Activated naive CD8-positive, alpha-beta T cell treated with anti-CD3 and anti-CD28 coated beads, Interleukin-2, amount 10 ng/mL, durations not matched to agents 7 days and 5 days (primary cell): ENCODE data around the gene ROR1. TPM values are rescaled to one million over a fixed set of nuclear protein-coding genes. Genes with fewer than 3 reads are reported as not detected.

Experiments
- ATAC-seq: fragments of 150-1000 bp; cut with Tn5 transposase; one replicate; pipeline ENCODE4 v1.10.0; 2021; ENCODE audit warnings: low read depth, moderate library complexity
- POLR2A ChIA-PET: fragments of 350-600 bp; sonication (Branson Sonifier 250); formaldehyde crosslinking; loops from one replicate; lab custom pipeline; 2021; ENCODE audit warnings: antibody characterized with exemption; lab: Charles Lee
- DNase-seq: peaks from one replicate; pipeline ENCODE4 v3.0.0; 2021
- H3K27ac Mint-ChIP-seq: one replicate; pipeline ENCODE4 v1.8.0; 2022; ENCODE audit warnings: mild to moderate bottlenecking, mixed read lengths
- H3K27me3 Mint-ChIP-seq: one replicate; pipeline ENCODE4 v1.8.0; 2022; ENCODE audit warnings: mild to moderate bottlenecking, moderate library complexity, mixed read lengths
- H3K36me3 Mint-ChIP-seq: one replicate; pipeline ENCODE4 v1.8.0; 2021; ENCODE audit warnings: mild to moderate bottlenecking, mixed read lengths
- H3K4me1 Mint-ChIP-seq: one replicate; pipeline ENCODE4 v1.8.0; 2021; ENCODE audit warnings: mixed read lengths
- H3K4me3 Mint-ChIP-seq: one replicate; pipeline ENCODE4 v1.8.0; 2022; ENCODE audit warnings: mild to moderate bottlenecking, moderate library complexity, mixed read lengths
- H3K9me3 Mint-ChIP-seq: one replicate; pipeline ENCODE4 v1.8.0; 2021; ENCODE audit warnings: mixed read lengths
- total RNA-seq, 2 experiments: library from RNA; stranded (reverse); gene quantifications; one replicate each; pipeline ENCODE4 v1.2.3, GENCODE V29; 2021

Gene ROR1
- total RNA-seq, 2 experiments from 2014 or later, result not detected

- no peak for DNase-seq
- H3K27ac Mint-ChIP-seq, result no peak overlapping the region
- H3K9me3 Mint-ChIP-seq, result no peaks in the 10 kb centered on the region
- H3K27me3 Mint-ChIP-seq, result peaks cover 9% of the 10 kb centered on the region
- ATAC-seq, result no peak
- H3K36me3 Mint-ChIP-seq, result no peaks in the 10 kb centered on the region
- no peak overlapping the region for H3K4me3 Mint-ChIP-seq
- no peaks in the 10 kb centered on the region for H3K4me1 Mint-ChIP-seq
- POLR2A ChIA-PET, result no interaction called here
Observed at GRCh38 chr1:63867429-63868176, 93.8 kb downstream of the ROR1 start.

GRCh38 chr1:63868268-63868781 lies 94.5 kb downstream of the ROR1 start:
- ATAC-seq, result no peak

GRCh38 chr1:63870152-63870551 lies 96.3 kb downstream of the ROR1 start:
- Mint-ChIP-seq H3K9me3 (no peaks in the 10 kb centered on the region), H3K36me3 (no peaks in the 10 kb centered on the region)
- no peak for ATAC-seq

More at GRCh38 chr1:63868268-63868781, 94.5 kb downstream of the ROR1 start:
- Mint-ChIP-seq H3K27ac (no peak overlapping the region), H3K9me3 (no peaks in the 10 kb centered on the region), H3K36me3 (no peaks in the 10 kb centered on the region), H3K4me3 (no peak overlapping the region), H3K4me1 (no peaks in the 10 kb centered on the region), H3K27me3 (peaks cover 13% of the 10 kb centered on the region)
- POLR2A ChIA-PET, result no interaction called here
- no peak for DNase-seq

GRCh38 chr1:63871463-63871862 lies 97.6 kb downstream of the ROR1 start:
- Mint-ChIP-seq H3K27me3 (peaks cover 10% of the 10 kb centered on the region), H3K27ac (no peak overlapping the region), H3K4me1 (no peaks in the 10 kb centered on the region), H3K4me3 (no peak overlapping the region), H3K9me3 (no peaks in the 10 kb centered on the region), H3K36me3 (no peaks in the 10 kb centered on the region)
- no peak for DNase-seq
- POLR2A ChIA-PET, result no interaction called here
- ATAC-seq, result no peak

More at GRCh38 chr1:63870152-63870551, 96.3 kb downstream of the ROR1 start:
- no peak overlapping the region for H3K27ac Mint-ChIP-seq
- peaks cover 14% of the 10 kb centered on the region for H3K27me3 Mint-ChIP-seq
- H3K4me3 Mint-ChIP-seq, result no peak overlapping the region
- H3K4me1 Mint-ChIP-seq, result no peaks in the 10 kb centered on the region
- no peak for DNase-seq
- POLR2A ChIA-PET, result no interaction called here

- Mint-ChIP-seq H3K27me3 (peaks cover 9% of the 10 kb centered on the region), H3K4me1 (no peaks in the 10 kb centered on the region), H3K36me3 (no peaks in the 10 kb centered on the region), H3K4me3 (no peak overlapping the region), H3K27ac (no peak overlapping the region), H3K9me3 (no peaks in the 10 kb centered on the region)
- no peak for ATAC-seq
- POLR2A ChIA-PET, result no interaction called here
- no peak for DNase-seq
Observed at GRCh38 chr1:63873751-63874150, 99.9 kb downstream of the ROR1 start.

GRCh38 chr1:63874278-63874880 lies 100.6 kb downstream of the ROR1 start:
- no peaks in the 10 kb centered on the region for H3K4me1 Mint-ChIP-seq
- H3K36me3 Mint-ChIP-seq, result no peaks in the 10 kb centered on the region
- POLR2A ChIA-PET, result no interaction called here

GRCh38 chr1:63875636-63876035 lies 101.8 kb downstream of the ROR1 start:
- no peaks in the 10 kb centered on the region for H3K9me3 Mint-ChIP-seq
- H3K36me3 Mint-ChIP-seq, result no peaks in the 10 kb centered on the region
- H3K27ac Mint-ChIP-seq, result no peak overlapping the region
- H3K4me1 Mint-ChIP-seq, result no peaks in the 10 kb centered on the region
- DNase-seq, result no peak
- H3K4me3 Mint-ChIP-seq, result no peak overlapping the region
- no peak for ATAC-seq
- peaks cover 7% of the 10 kb centered on the region for H3K27me3 Mint-ChIP-seq
- POLR2A ChIA-PET, result no interaction called here

More at GRCh38 chr1:63874278-63874880, 100.6 kb downstream of the ROR1 start:
- H3K27ac Mint-ChIP-seq, result no peak overlapping the region
- H3K9me3 Mint-ChIP-seq, result no peaks in the 10 kb centered on the region
- H3K4me3 Mint-ChIP-seq, result no peak overlapping the region
- no peak for ATAC-seq
- H3K27me3 Mint-ChIP-seq, result peaks cover 9% of the 10 kb centered on the region
- DNase-seq, result no peak

GRCh38 chr1:63877021-63877767 lies 103.4 kb downstream of the ROR1 start:
- Mint-ChIP-seq H3K27ac (no peak overlapping the region), H3K36me3 (no peaks in the 10 kb centered on the region), H3K9me3 (no peaks in the 10 kb centered on the region), H3K4me3 (no peak overlapping the region), H3K4me1 (no peaks in the 10 kb centered on the region), H3K27me3 (peaks cover 7% of the 10 kb centered on the region)
- POLR2A ChIA-PET, result no interaction called here
- no peak for DNase-seq
- no peak for ATAC-seq

GRCh38 chr1:63877816-63878215 lies 104.0 kb downstream of the ROR1 start:
- DNase-seq (no peak), ATAC-seq (no peak)
- peaks cover 7% of the 10 kb centered on the region for H3K27me3 Mint-ChIP-seq
- POLR2A ChIA-PET, result no interaction called here
- H3K27ac Mint-ChIP-seq, result no peak overlapping the region
- H3K9me3 Mint-ChIP-seq, result no peaks in the 10 kb centered on the region
- H3K4me1 Mint-ChIP-seq, result no peaks in the 10 kb centered on the region
- no peaks in the 10 kb centered on the region for H3K36me3 Mint-ChIP-seq
- H3K4me3 Mint-ChIP-seq, result no peak overlapping the region

- Mint-ChIP-seq H3K4me1 (no peaks in the 10 kb centered on the region), H3K36me3 (no peaks in the 10 kb centered on the region), H3K9me3 (no peaks in the 10 kb centered on the region), H3K27ac (no peak overlapping the region), H3K4me3 (no peak overlapping the region), H3K27me3 (peaks cover 3% of the 10 kb centered on the region)
- no peak for DNase-seq
- POLR2A ChIA-PET, result no interaction called here
- ATAC-seq, result no peak
Observed at GRCh38 chr1:63878932-63879331, 105.1 kb downstream of the ROR1 start.

GRCh38 chr1:63880958-63881576 lies 107.2 kb downstream of the ROR1 start:
- Mint-ChIP-seq H3K27ac (no peak overlapping the region), H3K9me3 (no peaks in the 10 kb centered on the region), H3K4me1 (no peaks in the 10 kb centered on the region), H3K4me3 (no peak overlapping the region), H3K36me3 (no peaks in the 10 kb centered on the region), H3K27me3 (peaks cover 1% of the 10 kb centered on the region)
- POLR2A ChIA-PET, result no interaction called here
- DNase-seq, result no peak
- ATAC-seq, result no peak

GRCh38 chr1:63882048-63882704 lies 108.4 kb downstream of the ROR1 start:
- Mint-ChIP-seq H3K9me3 (no peaks in the 10 kb centered on the region), H3K4me1 (no peaks in the 10 kb centered on the region), H3K4me3 (no peak overlapping the region), H3K27me3 (peaks cover 1% of the 10 kb centered on the region), H3K27ac (no peak overlapping the region), H3K36me3 (no peaks in the 10 kb centered on the region)
- no peak for ATAC-seq
- POLR2A ChIA-PET, result no interaction called here
- DNase-seq, result no peak
